Suprapubic skin (tissue), 3 donors: ENCODE data around the gene DCN.

ENCODE experiments used
- CTCF ChIP-seq, 2 donors: fragments of 200-600 bp in 1 of 2; fragments of 450-650 bp in 1 of 2; sonication (generic) in 1 of 2; IDR thresholded peaks; one replicate each; pipeline ENCODE4 v1.5.1; 2016 to 2019; ENCODE audit warnings: antibody characterized with exemption in 2 of 2, mild to moderate bottlenecking in 1 of 2, moderate library complexity in 1 of 2
- EP300 ChIP-seq: sonication (generic); formaldehyde crosslinking; IDR thresholded peaks from one replicate; pipeline ENCODE4 v1.6.1; 2017; ENCODE audit warnings: antibody characterized with exemption
- POLR2A ChIP-seq, 2 donors: fragments of 450-650 bp; IDR thresholded peaks; one replicate each; pipeline ENCODE4 v1.6.1; 2017; ENCODE audit warnings: antibody characterized with exemption in 2 of 2, mild to moderate bottlenecking in 2 of 2, moderate library complexity in 2 of 2

DNA sequence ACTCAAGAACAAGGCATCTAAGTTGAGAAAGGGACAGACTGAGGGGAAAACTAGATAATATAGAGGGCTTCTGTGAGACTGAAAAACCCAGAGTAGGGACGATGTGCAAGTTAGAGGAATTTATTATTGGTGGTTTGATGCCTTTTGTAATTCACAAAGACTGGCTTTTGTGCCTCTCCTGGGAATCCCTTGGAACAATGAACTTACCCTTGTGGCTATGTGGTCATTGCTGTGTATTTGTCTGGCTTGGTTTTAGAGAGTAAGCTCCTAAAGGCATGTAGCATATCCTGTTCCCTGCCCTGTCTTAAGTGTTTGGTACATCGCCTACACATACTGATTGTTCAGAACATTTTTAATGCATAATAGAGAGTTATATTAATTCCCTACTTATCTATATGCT lies 26.6 kb downstream of the DCN start:
- no peak for TF ChIP-seq CTCF (IDR thresholded peaks at IDR 0.05)
- TF ChIP-seq POLR2A (IDR thresholded peaks at IDR 0.05): no peak
- no peak for TF ChIP-seq EP300
